ENCODE results near the gene CEP131.
"Not testable (repeated sequence)": the region's sequence is repeated elsewhere in the genome, so short reads cannot be mapped to it uniquely, and the experiment has no call there.

The CEP131 gene

DNA sequence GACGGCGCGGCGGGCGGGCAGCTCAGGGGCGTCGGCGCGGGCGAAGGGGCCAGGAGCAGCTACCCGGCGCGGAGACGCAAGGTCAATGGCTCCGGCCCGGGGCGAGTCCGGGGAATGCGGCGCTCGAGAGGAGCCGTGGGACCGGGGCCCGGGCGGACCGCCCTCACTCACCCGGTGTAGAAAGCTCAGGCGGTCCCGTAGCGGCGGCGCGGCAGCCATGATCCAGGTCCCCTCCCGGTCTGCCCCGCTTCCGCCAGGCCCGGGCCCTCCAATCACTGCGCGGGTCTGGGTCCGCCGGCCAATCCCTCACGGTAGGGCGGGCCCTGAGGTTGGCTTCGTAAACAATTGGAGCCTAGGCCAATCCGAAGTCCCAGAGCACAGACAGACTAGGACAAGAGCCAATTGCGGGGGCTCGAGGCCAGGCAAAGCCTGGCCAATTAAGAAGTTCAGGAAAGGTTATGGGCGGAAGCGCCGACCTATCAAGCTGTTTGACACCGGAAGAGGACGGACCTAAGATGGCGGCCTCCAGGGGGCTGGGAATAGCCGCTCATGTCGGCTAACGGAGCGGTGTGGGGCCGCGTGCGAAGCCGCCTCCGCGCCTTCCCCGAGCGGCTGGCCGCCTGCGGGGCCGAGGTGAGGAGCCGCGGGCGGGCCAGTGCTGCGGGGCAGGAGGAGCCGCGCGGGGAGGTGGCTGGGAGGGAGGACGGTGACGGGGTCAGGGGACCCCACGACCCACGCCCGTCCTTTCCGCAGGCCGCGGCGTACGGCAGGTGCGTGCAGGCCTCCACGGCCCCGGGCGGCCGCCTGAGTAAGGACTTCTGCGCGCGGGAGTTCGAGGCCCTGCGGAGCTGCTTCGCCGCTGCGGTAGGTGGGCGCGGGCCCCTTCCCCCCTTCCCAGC, 16.3 kb upstream of the CEP131 start, which contains the start of the genes NDUFAF8 and TEPSIN:
Gene NDUFAF8 (plus strand): TSS at position 504 of the 899 bp plus-strand sequence. CDS start 46 bp downstream, at position 550.
Gene TEPSIN (minus strand): TSS at position 241 of the 899 bp plus-strand sequence. CDS start 22 bp downstream, at position 219.
- DNase-seq (ENCODE audit: low read depth in 3 of 3) = peak; percentile 86 to 91 (median 88)

DNA sequence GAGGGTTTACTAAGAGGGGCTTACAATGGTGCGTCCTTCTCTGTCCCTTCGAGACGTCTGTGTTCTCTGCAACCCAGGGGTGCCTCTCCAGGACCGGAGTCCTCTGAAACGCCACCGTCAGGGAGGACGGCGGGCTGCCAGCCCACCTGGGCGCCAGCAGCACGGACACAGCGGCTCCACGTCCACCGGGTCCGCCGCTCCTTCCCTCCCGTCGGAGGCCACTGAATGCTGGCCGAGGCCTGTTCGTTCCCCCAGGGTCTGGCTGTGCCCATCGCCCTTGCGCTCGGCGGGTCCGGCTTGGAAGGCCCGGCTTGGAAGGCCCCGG, 15.7 kb upstream of the CEP131 start:
- DNase-seq (ENCODE audit: low read depth in 3 of 3) = no peak

DNA sequence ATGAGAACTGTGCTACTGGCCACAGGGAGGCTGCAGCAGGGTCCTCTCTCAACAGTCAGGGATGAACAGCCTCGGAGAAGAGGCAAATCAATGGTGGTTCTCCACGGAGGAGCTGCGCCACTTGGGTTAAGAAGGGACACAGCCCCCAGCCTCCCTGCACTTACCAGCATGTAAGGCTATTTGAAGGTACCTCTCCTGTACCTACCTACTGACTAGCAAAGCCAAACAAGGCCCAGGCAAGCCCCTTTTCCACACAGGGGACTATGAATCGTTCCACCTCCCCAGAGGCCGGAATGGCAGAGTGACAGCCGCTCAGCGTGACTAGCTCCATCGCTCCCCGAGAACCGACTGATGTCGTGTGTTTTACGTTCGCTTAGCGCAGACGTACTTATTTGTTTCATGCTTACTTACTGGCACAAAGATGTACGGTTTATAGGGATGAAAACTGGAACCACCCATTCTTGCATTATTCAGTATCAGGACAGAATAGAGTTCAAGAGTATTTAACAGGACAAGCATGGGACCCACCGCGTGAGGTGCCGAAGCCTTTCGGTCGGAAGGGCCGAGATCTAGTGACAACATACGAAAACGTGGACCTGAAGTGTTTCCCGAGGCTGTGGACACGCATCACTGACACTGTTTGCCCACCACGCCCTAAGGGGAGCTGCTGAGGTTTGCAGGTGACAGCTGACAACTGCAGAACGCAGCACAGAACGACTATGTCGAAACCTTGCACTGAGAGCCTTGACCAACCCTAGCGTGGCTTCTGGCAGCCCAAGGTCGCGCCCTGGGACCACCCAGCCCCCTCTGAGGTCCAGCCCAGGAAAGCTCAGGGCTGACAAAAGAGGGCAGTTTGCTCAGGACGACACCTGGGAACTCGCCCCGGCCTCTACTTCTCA, 15.1 kb upstream of the CEP131 start:
- DNase-seq (ENCODE audit: low read depth in 3 of 3) = no peak

GRCh38 chr17:81236784-81237183, 14.0 kb upstream of the CEP131 start:
- no peak for DNase-seq (ENCODE audit: low read depth in 3 of 3)

- DNase-seq (ENCODE audit: low read depth in 3 of 3) = no peak
These were observed 13.3 kb upstream of the CEP131 start for GRCh38 chr17:81235822-81236740.

- DNase-seq (ENCODE audit: low read depth in 3 of 3) = no peak
These were observed 12.4 kb upstream of the CEP131 start for GRCh38 chr17:81234940-81235821.

- DNase-seq (ENCODE audit: low read depth in 3 of 3) = no peak
These were observed 11.7 kb upstream of the CEP131 start for GRCh38 chr17:81234506-81234855.

- DNase-seq (ENCODE audit: low read depth in 3 of 3) = no peak
These were observed 11.2 kb upstream of the CEP131 start for GRCh38 chr17:81233811-81234505.

DNA sequence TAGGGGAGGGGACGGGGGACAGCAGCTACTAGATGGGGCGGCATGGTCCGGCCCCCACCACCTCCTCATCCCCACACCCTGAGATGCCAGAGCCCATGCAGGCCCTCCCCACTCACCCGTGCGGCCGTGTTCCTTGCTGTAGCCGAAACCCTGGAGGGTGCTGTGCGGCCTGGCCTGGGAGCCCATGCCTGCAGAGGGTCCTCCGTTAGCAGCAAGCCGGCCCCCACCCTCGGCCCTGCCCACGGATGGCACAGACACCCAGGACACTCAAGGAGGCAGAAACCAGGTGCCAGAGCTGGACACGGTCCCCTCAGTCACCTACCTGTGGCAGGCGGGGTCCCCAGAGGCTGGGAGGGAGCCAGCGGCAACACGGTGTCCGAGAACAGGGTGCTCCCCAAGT, 10.6 kb upstream of the CEP131 start:
- DNase-seq (ENCODE audit: low read depth in 3 of 3) = no peak

- no peak for DNase-seq (ENCODE audit: low read depth in 3 of 3)
These were observed 10.0 kb upstream of the CEP131 start for GRCh38 chr17:81232616-81233241.

DNA sequence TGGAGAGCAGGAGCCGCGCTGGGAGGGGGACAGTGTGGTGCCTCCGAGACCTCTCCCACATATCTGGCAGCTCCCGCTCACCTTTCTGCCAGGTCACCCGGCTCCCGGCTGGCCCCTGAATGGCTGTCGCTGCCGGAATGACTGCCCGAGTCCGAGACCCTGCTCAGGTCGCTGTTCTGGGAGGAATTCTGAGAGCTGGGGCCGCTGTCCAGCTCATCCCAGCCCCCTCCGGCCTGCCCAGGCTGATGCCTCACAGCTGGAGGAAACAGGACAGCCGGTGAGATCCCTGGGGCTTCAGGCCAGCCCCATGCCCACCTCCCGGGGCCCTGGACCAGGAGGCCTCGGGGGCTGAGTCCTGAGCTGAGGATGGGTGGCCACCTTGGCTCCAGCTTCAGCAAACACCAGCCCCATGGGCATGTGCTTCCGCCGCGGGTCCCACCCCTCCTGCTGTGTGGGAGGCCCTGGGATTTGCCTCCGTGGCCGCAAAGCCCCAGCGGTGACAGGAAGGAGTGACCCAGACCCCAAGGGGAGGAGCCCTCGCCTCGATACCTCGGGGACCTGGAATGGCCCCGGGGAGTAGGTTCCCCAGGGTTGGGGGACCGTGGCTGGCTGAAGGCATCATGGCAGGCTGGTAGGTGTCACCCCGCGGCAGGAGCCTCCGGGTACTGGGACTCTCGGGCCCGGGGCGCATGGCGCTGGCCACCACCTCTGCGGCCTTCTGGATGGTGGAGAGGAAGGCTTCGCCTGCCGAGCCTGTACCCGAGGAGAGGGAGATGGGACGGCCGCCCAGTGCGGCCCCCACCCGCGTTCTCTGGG, 9.2 kb upstream of the CEP131 start:
- DNase-seq (ENCODE audit: low read depth in 3 of 3) = no peak

GRCh38 chr17:81231121-81231645, 8.4 kb upstream of the CEP131 start:
- no peak for DNase-seq (ENCODE audit: low read depth in 3 of 3)

DNA sequence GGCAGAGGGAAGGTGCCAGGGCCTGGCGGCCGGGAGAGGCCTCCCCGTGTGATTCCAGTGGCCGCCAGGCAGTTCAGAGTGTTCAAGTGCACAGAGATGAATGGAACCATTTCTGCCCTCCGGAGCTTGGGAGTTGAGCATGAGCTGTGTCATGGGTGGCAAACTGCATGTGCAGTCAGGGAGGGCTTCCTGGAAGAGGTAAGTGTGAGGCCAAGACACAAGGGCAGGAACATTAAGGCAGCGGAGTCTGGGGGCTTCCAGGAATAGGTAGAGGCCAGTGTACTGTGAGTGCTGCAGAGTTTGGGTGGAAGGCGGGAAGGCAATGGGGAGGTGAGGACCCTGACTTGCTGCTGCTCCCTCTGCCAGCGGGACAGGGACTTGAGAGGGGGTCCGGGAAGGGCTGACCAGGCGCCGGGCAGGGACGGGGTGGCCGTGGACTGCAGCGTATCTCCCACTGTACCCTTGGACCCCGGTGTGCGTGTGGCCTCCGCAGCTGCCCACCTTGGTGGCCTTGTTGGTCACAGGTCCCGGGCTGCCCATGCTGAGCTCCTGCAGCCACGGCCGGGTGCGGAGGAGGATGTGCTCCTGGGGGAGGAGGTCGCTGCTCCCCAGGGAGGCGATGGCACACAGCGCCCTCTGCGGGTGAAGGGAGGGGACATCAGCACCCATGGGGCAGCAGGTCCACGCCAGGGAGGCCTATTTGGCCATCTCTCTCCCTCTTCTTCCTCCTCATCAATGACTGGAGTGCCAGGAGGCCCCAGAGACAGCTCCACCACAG, 7.5 kb upstream of the CEP131 start:
- no peak for DNase-seq (ENCODE audit: low read depth in 3 of 3)

GRCh38 chr17:81229666-81229920, 6.8 kb upstream of the CEP131 start:
- no peak for DNase-seq (ENCODE audit: low read depth in 3 of 3)

DNA sequence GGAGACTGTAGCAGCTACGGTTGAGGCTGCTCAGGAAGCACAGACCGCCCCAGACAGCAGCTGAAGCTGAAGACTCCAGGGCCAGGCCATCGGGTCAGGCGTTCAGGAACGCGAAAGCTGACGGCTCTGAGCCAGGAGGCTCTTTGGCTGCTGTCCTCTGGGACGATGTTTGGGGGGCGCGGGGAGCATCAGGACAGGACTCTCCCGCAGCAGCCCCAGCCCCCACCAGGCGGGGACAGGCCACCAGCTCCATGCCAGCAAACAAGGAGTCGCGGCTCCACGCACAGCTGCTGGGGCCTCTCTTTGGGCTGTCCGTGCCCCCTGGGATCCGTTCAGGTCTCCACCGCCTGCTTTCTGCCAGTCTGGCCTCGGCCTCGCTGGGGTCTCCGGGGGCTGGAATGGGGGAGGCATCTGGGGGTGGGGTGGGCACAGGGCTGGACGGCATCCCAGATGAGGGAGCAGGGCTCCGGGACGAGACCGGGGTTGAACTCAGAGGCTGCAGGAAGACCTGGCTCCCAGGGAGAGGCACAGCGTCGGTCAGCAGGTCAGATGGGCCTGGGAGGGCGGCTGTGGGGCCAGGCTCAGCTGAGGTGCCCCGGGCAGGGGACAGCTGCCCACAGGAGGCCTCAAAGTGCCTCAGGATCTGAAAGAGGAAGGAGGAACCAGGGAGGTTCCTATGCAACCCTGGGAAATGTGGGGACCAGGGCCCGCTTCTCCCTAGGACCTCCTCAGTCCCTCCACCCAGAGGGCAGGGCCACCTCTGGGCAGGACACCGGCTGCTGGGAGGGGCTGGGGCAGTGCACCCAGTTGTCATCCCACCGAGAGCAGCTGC, 6.3 kb upstream of the CEP131 start:
- DNase-seq (ENCODE audit: low read depth in 3 of 3) = no peak

DNA sequence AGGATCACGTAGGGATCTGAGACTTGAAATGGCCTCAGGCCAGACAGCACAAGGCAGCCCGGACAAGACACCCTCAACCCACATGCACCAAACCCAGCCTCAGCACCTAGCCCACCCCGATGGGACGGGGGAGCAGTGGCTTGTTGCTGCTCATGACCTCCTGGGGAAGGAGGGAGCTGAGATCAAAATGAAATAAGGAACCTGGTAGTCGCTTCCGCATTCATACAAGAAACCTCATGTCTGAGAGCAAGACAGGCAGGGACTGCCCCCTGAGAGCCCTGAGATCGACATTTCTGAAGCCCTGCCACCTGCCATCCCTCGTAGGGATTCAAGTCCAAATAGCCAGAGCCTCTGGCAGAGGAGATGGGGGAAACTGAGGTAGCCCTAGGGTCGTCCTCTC, 5.7 kb upstream of the CEP131 start:
- DNase-seq (ENCODE audit: low read depth in 3 of 3) = no peak

GRCh38 chr17:81227630-81228029, 4.9 kb upstream of the CEP131 start:
- not testable (repeated sequence) for DNase-seq (ENCODE audit: low read depth in 3 of 3)

Measured in stimulated activated CD4-positive, alpha-beta T cell treated with anti-CD3 and anti-CD28 coated beads, TNF-alpha, amount 100 ng/mL, for 4 hours (primary cell).